ENCODE data around the gene ATP6V0D1.

ATP6V0D1 gene

GRCh38 chr16:67424261-67424615, 56.7 kb downstream of the ATP6V0D1 start:
- Histone ChIP-seq H3K9me3 (ENCODE audit: low read length) (no peaks in the 10 kb centered on the region), H3K36me3 (ENCODE audit: insufficient read depth, low read length) (no peaks in the 10 kb centered on the region), H3K4me1 (ENCODE audit: insufficient read depth, low read length, severe bottlenecking) (peaks cover 6% of the 10 kb centered on the region), H2AFZ (ENCODE audit: low read length) (no peak overlapping the region), H3K27me3 (ENCODE audit: insufficient read depth, low read length) (peaks cover 20% of the 10 kb centered on the region), H3K4me3 (ENCODE audit: low read depth, low read length, poor library complexity, severe bottlenecking) (no peak overlapping the region), H3F3A (ENCODE audit: insufficient read depth, low read length) (no peaks in the 10 kb centered on the region), H3K4me2 (ENCODE audit: low read length) (no peak overlapping the region), H3K9me2 (ENCODE audit: low read depth, low read length) (no peaks in the 10 kb centered on the region), H3K27ac (ENCODE audit: low read depth, low read length, poor library complexity, severe bottlenecking) (no peak overlapping the region), H3K9ac (ENCODE audit: low read length) (no peak overlapping the region), H4K20me1 (ENCODE audit: insufficient read depth, low read length) (no peaks in the 10 kb centered on the region), H3K79me2 (ENCODE audit: insufficient read depth, low read length) (no peaks in the 10 kb centered on the region)
- no peak for TF ChIP-seq EZH2 (IDR thresholded peaks at IDR 0.05; ENCODE audit: borderline replicate concordance, low read length)
- TF ChIP-seq, protein P1, sequence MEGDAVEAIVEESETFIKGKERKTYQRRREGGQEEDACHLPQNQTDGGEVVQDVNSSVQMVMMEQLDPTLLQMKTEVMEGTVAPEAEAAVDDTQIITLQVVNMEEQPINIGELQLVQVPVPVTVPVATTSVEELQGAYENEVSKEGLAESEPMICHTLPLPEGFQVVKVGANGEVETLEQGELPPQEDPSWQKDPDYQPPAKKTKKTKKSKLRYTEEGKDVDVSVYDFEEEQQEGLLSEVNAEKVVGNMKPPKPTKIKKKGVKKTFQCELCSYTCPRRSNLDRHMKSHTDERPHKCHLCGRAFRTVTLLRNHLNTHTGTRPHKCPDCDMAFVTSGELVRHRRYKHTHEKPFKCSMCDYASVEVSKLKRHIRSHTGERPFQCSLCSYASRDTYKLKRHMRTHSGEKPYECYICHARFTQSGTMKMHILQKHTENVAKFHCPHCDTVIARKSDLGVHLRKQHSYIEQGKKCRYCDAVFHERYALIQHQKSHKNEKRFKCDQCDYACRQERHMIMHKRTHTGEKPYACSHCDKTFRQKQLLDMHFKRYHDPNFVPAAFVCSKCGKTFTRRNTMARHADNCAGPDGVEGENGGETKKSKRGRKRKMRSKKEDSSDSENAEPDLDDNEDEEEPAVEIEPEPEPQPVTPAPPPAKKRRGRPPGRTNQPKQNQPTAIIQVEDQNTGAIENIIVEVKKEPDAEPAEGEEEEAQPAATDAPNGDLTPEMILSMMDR (IDR thresholded peaks at IDR 0.05; ENCODE audit: low read length), result no peak

DNA sequence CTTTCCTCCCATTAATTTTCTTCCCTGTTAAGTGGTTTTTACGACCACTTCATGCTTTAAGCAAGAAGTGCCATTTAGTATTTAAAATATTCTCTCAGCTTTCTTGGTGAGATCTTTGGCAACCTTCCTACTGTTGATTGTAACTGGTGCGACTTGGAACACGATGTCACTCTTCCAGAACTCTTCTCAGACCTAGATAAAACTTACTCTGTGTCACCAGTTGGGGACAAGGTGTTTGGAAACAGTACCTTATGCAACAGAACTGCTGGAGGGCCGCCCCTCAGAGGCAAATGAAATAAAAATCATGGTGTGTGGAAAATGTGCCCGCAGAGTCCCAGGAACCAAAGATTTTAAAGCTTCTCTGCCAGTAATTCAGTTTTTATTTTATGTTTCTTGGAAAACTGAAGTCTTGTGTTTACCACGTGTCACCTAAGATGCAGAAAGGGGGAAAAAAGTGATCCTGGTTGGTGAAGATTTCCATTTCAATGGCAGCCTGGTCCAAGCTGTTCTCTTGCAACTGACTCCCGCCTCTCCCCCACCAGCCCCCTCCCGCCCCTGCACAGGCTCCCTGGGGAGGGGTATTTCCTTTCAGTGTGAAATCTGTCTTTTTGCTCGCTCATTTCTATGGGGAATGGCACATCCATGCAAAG, 57.2 kb downstream of the ATP6V0D1 start:
- Histone ChIP-seq H3K27ac (ENCODE audit: low read depth, low read length, poor library complexity, severe bottlenecking) (no peak overlapping the region), H3F3A (ENCODE audit: insufficient read depth, low read length) (no peaks in the 10 kb centered on the region), H4K20me1 (ENCODE audit: insufficient read depth, low read length) (no peaks in the 10 kb centered on the region), H3K4me2 (ENCODE audit: low read length) (no peak overlapping the region), H2AFZ (ENCODE audit: low read length) (no peak overlapping the region), H3K9me3 (ENCODE audit: low read length) (no peaks in the 10 kb centered on the region), H3K9me2 (ENCODE audit: low read depth, low read length) (no peaks in the 10 kb centered on the region), H3K79me2 (ENCODE audit: insufficient read depth, low read length) (no peaks in the 10 kb centered on the region), H3K9ac (ENCODE audit: low read length) (no peak overlapping the region), H3K36me3 (ENCODE audit: insufficient read depth, low read length) (no peaks in the 10 kb centered on the region), H3K4me3 (ENCODE audit: low read depth, low read length, poor library complexity, severe bottlenecking) (no peak overlapping the region), H3K27me3 (ENCODE audit: insufficient read depth, low read length) (peaks cover 16% of the 10 kb centered on the region), H3K4me1 (ENCODE audit: insufficient read depth, low read length, severe bottlenecking) (peaks cover 6% of the 10 kb centered on the region)
- TF ChIP-seq, protein P1 (IDR thresholded peaks at IDR 0.05; ENCODE audit: low read length), result no peak
- TF ChIP-seq EZH2 (IDR thresholded peaks at IDR 0.05; ENCODE audit: borderline replicate concordance, low read length), result no peak

DNA sequence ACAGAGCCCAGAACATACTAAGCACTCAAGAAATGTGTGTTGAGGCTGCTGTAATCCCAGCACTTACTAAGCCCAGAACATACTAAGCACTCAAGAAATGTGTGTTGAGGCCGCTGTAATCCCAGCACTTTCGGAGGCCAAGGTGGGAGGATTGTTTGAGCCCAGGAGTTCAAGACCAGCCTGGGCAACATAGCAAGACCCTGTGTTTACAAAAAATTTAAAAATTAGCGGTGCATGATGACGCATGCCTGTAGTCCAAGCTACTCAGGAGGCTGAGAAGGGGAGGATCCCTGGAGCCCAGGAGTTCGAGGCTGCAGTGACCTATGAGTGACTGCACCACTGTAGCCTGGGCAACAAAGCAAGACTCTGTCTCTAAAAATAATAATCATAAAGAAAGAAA, 57.9 kb downstream of the ATP6V0D1 start:
- Histone ChIP-seq H4K20me1 (ENCODE audit: insufficient read depth, low read length) (no peaks in the 10 kb centered on the region), H3K9ac (ENCODE audit: low read length) (no peak overlapping the region), H3K27me3 (ENCODE audit: insufficient read depth, low read length) (peaks cover 12% of the 10 kb centered on the region), H2AFZ (ENCODE audit: low read length) (no peak overlapping the region), H3K36me3 (ENCODE audit: insufficient read depth, low read length) (no peaks in the 10 kb centered on the region), H3K79me2 (ENCODE audit: insufficient read depth, low read length) (no peaks in the 10 kb centered on the region), H3K4me1 (ENCODE audit: insufficient read depth, low read length, severe bottlenecking) (peaks cover 6% of the 10 kb centered on the region), H3K9me2 (ENCODE audit: low read depth, low read length) (no peaks in the 10 kb centered on the region), H3F3A (ENCODE audit: insufficient read depth, low read length) (no peaks in the 10 kb centered on the region), H3K9me3 (ENCODE audit: low read length) (no peaks in the 10 kb centered on the region), H3K4me3 (ENCODE audit: low read depth, low read length, poor library complexity, severe bottlenecking) (no peak overlapping the region), H3K4me2 (ENCODE audit: low read length) (no peak overlapping the region), H3K27ac (ENCODE audit: low read depth, low read length, poor library complexity, severe bottlenecking) (no peak overlapping the region)
- TF ChIP-seq, protein P1 (IDR thresholded peaks at IDR 0.05; ENCODE audit: low read length), result no peak
- TF ChIP-seq EZH2 (IDR thresholded peaks at IDR 0.05; ENCODE audit: borderline replicate concordance, low read length), result no peak
